GM18505 (cell line): ENCODE results near the gene EIF4E2.

Experiments
- ATAC-seq: cut with Tn5 transposase; IDR thresholded peaks from one replicate; pipeline ENCODE4 v1.9.1; 2021; ENCODE audit not compliant: unreplicated experiment
- POLR2A ChIP-seq: IDR thresholded peaks from 4 replicates; pipeline ENCODE4 v1.6.1; 2011; ENCODE audit warnings: borderline replicate concordance; ENCODE audit not compliant: insufficient read depth, insufficient read length; ENCODE audit errors: extremely low read depth

The EIF4E2 gene

GRCh38 chr2:232513353-232513752 lies 37.1 kb upstream of the EIF4E2 start:
- ATAC-seq: no peak
- TF ChIP-seq POLR2A: no peak

- no peak for ATAC-seq
- TF ChIP-seq POLR2A: no peak
Observed at GRCh38 chr2:232515639-232516038, 34.9 kb upstream of the EIF4E2 start.

- no peak for TF ChIP-seq POLR2A
- ATAC-seq: no peak
Observed at GRCh38 chr2:232516551-232516950, 33.9 kb upstream of the EIF4E2 start.

GRCh38 chr2:232518844-232519243 lies 31.6 kb upstream of the EIF4E2 start:
- no peak for ATAC-seq
- no peak for TF ChIP-seq POLR2A

GRCh38 chr2:232519581-232520438 lies 30.7 kb upstream of the EIF4E2 start, which contains the start of gene PRSS56:
Gene PRSS56 (plus strand): TSS chr2:232520388. CDS start chr2:232520599, 211 bp downstream.
- ATAC-seq: no peak
- TF ChIP-seq POLR2A: no peak

GRCh38 chr2:232520489-232520888 lies 30.0 kb upstream of the EIF4E2 start:
- TF ChIP-seq POLR2A: no peak
- no peak for ATAC-seq

- no peak for TF ChIP-seq POLR2A
- ATAC-seq: no peak
Observed at GRCh38 chr2:232521098-232521497, 29.4 kb upstream of the EIF4E2 start.

GRCh38 chr2:232521959-232522622 lies 28.4 kb upstream of the EIF4E2 start:
- TF ChIP-seq POLR2A: no peak
- no peak for ATAC-seq

GRCh38 chr2:232522623-232523401 lies 27.7 kb upstream of the EIF4E2 start:
- no peak for TF ChIP-seq POLR2A
- no peak for ATAC-seq

GRCh38 chr2:232523402-232523681 lies 27.1 kb upstream of the EIF4E2 start:
- ATAC-seq: no peak

GRCh38 chr2:232523682-232524597 lies 26.5 kb upstream of the EIF4E2 start:
- no peak for ATAC-seq
- TF ChIP-seq POLR2A: no peak

More at GRCh38 chr2:232523402-232523681, 27.1 kb upstream of the EIF4E2 start:
- TF ChIP-seq POLR2A: no peak

GRCh38 chr2:232524771-232525170 lies 25.7 kb upstream of the EIF4E2 start:
- TF ChIP-seq POLR2A: no peak
- ATAC-seq: no peak
